Gastroesophageal sphincter (tissue), 3 donors: Measurements from ENCODE around the gene KRT15.

Experiments used
- EP300 ChIP-seq: sonication (generic); formaldehyde crosslinking; IDR thresholded peaks from one replicate; pipeline ENCODE4 v1.6.1; 2017; ENCODE audit warnings: antibody characterized with exemption, mild to moderate bottlenecking
- POLR2A ChIP-seq, 2 donors: fragments of 450-650 bp; IDR thresholded peaks; one replicate each; pipeline ENCODE4 v1.6.1; 2017; ENCODE audit warnings: antibody characterized with exemption in 2 of 2, mild to moderate bottlenecking in 2 of 2, moderate library complexity in 1 of 2
- TF ChIP-seq, protein P1 (sequence below), 4 experiments: fragments of 200-600 bp in 2 of 4; fragments of 450-650 bp in 2 of 4; sonication (generic) in 1 of 4; IDR thresholded peaks; one replicate each; pipeline ENCODE4 v1.5.1; 2017 to 2019; ENCODE audit warnings: antibody characterized with exemption in 4 of 4, mild to moderate bottlenecking in 2 of 4, moderate library complexity in 2 of 4

- TF ChIP-seq, protein P1, sequence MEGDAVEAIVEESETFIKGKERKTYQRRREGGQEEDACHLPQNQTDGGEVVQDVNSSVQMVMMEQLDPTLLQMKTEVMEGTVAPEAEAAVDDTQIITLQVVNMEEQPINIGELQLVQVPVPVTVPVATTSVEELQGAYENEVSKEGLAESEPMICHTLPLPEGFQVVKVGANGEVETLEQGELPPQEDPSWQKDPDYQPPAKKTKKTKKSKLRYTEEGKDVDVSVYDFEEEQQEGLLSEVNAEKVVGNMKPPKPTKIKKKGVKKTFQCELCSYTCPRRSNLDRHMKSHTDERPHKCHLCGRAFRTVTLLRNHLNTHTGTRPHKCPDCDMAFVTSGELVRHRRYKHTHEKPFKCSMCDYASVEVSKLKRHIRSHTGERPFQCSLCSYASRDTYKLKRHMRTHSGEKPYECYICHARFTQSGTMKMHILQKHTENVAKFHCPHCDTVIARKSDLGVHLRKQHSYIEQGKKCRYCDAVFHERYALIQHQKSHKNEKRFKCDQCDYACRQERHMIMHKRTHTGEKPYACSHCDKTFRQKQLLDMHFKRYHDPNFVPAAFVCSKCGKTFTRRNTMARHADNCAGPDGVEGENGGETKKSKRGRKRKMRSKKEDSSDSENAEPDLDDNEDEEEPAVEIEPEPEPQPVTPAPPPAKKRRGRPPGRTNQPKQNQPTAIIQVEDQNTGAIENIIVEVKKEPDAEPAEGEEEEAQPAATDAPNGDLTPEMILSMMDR (IDR thresholded peaks at IDR 0.05) = no peak
- TF ChIP-seq POLR2A (IDR thresholded peaks at IDR 0.05) (no peak), EP300 (no peak)
Observed at GRCh38 chr17:41528959-41529353, 10.3 kb upstream of the KRT15 start.
